Stimulated activated CD8-positive, alpha-beta memory T cell treated with anti-CD3 and anti-CD28 coated beads, Interleukin-2, amount 100 ng/mL, for 48 hours (primary cell): Measurements from ENCODE around the gene STING1.
"Not testable (repeated sequence)": the region's sequence is repeated elsewhere in the genome, so short reads cannot be mapped to it uniquely, and the experiment has no call there.

ENCODE experiments used
- DNase-seq, 2 donors: peaks; one replicate each; pipeline ENCODE4 v3.0.0-alpha.2; 2020; ENCODE audit warnings: low read depth in 2 of 2

STING1 gene

DNA sequence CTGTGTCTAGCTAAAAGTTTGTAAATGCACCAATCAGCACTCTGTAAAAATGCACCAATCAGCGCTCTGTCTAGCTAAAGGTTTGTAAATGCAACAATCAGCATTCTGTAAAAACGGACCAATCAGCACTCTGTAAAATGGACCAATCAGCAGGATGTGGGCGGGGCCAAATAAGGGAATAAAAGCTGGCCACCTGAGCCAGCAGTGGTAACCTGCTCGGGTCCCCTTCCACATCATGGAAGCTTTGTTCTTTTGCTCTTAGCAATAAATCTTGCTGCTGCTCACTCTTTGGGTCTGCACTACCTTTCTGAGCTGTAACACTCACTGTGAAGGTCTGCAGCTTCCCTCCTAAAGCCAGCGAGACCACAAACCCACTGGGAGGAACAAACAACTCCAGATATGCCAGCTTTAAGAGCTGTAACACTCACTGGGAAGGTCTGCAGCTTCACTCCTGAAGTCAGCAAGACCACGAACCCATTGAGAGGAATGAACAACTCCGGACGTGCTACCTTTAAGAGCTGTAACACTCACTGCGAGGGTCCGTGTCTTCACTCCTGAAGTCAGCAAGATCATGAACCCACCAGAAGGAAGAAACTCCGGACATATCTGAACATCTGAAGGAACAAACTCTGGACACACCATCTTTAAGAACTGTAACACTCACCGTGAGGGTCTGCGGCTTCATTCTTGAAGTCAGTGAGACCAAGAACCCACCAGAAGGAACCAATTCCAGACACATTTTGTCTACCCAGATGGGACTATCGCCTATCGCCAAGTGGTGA lies 20.7 kb upstream of the STING1 start:
- DNase-seq: not testable (repeated sequence)

DNA sequence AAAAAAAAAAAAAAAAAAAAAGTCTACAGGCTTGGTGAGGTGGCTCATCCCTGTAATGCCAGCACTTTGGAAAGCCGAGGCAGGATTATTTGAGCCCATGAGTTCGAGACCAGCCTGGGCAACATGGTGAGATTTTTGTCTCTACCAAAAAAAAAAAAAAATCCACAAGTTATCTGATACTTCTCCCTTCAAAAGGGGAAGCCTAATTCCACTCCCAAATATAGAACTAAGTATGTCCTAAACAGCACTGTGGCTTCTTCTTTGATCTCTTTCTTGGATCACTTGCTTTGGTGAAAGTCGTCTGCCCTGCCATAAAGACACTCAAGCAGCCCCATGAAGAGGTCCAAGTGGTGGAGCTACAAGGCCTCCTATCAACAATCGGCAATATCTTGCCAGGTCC lies 18.8 kb upstream of the STING1 start:
- no peak for DNase-seq

DNA sequence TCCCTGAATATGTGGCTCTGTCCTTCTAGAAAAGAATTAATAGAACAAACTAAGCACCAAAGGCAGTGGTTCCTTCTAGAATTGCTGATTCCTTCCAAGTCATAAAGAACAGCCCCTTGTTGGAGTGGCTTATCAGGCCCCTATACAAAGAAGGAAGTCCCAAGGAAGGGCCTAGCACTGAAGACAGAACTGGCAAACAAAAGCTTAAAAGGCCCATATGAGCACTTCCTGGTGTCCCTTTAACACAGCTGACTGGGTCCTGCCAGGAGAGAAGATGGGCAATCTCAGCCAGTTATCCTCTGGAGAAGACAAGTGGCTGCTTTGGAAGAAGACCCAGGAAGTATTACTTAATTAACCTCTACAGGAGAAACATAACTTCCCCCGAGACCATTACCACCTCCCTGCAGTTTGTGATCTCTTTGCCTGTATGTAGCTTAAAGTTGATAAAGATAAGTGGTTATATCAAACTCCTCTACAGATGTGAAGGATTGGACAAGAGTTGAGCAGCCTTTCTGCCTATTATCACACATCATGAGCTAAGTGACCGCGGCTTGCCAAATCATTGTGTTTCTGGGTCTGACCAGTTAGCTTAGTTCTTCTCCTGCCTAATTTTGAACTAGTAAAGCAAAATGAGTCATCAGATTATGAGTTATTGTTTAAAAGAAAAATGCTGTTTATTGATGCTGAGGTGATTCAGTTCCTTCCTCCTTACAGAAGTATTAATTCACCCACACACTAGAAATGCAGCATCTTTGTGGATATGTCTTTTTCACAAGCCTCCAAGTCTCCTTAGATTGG lies 13.3 kb upstream of the STING1 start:
- DNase-seq: no peak

DNA sequence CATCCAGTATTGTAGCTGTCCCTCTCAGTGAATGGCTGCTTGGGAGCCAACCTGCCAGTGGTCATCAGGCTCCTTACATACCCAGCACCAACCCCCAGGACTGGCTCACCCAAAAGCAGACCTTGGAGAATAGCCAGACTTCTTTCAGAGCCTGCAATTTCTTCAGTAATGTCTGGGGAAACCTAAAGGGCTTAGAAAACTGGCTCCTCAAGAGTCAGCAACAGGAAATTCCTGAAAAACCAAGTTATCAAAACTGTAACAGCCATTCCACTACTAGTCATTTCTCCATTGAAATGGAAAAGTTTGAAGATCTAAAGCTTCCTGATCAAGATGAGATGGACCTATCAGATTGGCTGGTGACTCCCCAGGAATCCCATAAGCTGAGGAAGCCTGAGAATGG lies 12.3 kb upstream of the STING1 start:
- no peak for DNase-seq

DNA sequence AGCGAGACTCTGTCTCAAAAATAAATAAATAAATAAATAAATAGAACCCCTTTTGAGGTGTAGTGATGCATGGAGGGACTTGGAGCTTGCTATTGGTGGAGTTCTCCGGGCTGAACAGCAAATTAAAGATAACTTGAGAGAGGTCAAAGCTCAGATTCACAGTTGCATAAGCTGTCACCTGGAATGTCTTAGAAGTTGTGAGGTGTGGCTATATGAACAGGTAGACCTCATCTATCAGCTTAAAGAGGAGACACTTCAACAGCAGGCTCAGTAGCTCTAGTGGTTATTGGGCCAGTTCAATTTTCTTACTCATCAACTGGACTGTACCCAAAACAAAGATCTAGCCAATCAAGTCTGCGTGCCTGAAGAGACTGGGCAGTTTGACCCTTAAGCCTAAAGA lies 11.7 kb upstream of the STING1 start:
- no peak for DNase-seq

DNA sequence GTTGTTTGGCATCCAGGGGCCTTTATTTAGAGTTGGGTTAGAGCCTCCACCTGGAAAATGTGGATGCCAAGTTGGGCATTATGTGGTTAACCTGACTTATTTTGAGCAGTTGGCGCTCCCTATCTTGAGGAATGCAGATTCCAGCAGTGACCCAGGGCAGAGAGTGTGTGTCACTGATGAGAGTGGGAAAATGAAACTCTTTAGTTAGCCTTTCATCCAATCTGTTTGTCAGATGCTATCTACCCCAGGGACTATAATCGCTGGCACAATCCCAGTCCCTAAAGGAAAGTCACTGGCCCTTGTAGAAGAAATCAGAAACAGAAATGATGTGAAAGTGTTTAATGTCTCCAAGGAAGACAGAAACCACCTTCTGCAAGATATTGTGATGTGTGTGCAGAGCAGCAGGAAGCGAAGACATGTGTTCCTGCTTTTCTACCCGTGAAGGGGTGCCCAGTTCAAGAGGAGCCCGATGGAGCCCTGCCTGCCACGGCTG lies 10.2 kb upstream of the STING1 start:
- no peak for DNase-seq

DNA sequence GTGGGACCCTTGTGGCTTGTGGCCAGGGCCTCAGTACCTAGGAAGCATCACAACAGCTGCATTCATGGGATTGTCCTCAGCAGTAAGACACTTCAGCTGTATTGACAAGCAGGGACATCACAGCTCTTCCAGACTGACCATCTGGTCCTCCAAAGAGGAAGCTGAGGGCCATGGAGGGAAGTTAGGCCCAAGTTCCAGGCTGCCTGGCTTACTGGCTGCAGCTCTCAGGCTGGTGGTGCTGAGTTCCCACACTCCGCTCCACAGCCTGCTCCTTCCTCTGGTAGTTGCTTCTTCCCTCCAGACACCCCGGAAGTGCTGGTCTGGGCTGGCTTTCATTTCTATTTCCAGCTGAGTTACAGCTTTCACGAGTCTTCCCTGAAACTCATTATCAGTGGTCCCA lies 5.7 kb upstream of the STING1 start:
- DNase-seq: no peak

DNA sequence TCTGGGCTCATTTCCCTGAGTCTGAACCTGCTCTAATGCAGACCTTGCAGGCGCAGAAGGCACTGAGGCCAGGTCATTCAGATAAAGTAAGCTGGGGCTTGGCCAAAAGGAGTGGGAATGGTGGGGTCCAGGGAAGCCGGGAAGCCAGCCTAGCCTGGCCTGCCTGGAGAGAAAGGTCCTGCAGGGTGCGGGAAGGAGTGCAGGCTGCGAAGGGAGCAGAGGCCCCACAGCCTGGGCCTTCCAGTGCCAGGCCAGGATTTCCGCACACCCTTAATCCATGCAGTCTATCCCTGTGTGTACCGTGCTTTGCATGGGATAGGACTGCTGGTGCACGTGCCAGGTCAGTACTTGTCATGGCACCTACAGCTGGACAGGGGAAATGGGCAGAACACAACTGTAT lies 3.6 kb upstream of the STING1 start:
- DNase-seq: no peak

DNA sequence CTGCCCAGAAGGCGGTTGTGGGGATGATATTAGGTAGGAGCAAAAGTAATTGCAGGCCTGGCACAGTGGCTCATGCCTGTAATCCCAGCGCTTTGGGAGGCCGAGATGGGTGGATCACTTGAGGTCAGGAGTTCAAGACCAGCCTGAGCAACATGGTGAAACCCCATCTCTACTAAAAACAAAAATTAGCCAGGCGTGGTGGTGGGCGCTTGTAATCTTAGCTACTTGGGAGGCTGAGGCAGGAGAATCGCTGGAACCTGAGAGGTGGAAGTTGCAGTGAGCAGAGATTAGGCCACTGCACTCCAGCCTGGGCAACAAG lies 291 bp upstream of the STING1 start:
- not testable (repeated sequence) for DNase-seq

DNA sequence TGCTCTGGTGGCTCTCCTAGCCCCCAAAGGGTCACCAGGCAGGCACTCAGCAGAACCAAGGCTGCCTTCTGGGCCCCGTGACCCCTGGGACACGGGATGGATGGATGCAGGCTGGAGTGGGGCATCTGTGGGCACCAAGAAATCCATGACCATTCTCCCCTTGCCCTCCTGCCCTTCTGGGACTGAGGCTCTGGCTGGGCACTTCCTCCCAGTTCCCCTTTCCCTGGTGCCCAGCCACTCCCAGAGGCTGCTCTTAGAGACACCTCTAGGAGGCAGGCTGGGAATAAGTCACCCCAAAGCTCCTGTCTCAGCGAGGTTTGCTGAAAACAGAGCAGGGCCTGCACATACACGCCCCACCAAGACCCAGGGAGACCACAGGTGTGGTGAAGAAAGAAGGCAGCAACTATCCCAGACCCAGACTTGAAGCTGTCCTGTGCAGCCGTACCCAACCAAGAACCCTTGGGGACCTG lies 943 bp downstream of the STING1 start:
- no peak for DNase-seq

DNA sequence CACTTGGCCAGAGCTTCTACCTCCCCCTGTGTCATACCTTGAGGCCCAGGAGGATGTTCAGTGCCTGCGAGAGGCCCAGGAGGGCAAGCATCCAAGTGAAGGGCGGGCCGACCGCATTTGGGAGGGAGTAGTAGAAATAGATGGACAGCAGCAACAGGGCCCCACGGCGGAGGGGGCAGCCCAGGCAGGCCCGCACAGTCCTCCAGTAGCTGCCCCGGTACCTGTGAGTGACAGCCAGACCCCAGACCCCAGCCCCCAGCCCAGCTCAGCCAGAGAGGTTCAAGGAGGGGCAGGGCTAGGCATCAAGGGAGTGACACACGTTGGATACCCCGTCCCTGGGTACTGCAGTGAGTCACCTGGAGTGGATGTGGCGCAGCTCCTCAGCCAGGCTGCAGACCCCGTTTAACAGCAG lies 1.4 kb downstream of the STING1 start:
- no peak for DNase-seq

DNA sequence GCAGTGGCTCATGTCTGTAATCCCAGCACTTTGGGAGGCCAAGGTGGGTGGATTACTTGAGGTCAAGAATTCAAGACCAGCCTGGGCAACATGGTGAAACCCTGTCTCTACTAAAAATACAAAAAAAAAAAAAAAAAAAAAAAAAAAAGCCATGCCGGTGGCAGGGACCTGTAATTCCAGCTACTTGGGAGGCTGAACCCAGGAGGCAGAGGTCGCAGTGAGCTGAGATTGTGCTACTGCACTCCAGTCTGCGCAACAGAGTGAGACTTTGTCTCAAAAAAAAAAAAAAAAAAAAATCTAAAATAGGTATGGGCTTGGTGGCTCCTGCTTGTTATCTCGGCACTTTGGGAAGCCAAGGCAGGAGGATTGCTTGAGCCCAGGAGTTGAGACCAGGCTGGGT lies 2.8 kb downstream of the STING1 start:
- not testable (repeated sequence) for DNase-seq

DNA sequence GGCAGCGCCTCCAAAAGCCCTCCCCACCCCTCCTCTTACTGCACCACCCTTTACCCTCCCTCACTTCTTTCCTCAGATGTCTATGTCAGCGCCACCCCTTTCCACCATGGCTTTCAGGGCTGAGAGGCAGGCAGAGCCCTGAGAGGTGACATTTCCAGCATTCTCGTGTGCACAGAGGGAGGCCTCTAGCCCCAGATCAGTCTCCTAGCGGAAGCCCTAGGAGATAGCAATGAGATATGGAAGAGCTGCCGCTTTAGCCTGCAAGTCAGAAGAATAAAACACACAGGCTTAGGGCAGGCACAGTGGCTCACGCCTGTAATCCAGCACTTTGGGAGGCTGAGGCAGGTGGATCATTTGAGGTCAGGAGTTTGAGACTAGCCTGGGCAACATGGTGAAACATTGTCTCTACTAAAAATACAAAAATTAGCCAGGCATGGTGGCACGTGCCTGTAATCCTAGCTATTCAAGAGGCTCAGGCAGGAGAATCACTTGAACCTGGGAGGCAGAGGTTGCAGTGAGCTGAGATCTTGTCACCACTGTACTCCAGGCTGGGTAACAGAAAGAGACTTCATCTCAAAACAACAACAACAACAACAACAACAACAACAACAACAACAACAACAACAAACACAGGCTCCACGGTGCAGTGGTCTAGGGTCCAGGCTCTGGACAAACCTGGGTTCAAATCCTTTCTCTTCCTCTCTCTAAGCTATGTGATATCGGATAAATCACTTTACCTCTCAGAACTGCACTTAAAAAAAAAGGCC lies 3.7 kb downstream of the STING1 start:
- DNase-seq: not testable (repeated sequence)

DNA sequence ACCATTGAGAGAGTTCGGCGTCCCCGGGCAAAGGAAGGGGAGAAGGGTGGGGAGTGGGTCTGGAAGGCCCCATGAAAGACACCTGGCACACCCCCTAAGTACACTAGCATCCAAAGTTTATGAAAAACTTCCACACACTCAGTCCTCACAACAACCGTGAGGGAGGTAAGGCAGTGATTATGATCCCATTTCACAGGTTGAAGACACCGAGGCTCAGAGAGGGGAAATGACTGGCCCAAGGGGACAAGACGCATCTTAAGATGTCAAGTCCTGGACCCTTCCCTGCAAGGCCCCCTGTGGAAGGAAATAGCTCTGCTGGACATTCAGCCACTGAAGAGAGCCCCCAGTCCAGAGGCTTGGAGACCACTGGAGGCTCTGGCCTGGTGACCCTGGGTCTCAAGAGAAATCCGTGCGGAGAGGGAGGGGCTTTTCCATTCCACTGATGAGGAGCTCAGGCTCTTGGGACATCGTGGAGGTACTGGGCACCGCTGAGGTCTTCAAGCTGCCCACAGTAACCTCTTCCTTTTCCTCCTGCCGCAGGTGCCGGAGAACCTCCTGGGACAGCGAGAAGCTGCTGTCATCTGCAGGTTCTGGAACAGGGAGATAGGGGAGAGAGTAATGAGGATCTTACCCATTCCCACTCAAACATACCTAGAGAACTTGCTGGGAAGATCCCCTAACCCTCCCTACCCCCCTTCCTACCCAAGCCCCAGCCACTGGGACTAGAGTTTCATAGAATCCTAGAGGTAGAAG lies 6.5 kb downstream of the STING1 start:
- DNase-seq: no peak

DNA sequence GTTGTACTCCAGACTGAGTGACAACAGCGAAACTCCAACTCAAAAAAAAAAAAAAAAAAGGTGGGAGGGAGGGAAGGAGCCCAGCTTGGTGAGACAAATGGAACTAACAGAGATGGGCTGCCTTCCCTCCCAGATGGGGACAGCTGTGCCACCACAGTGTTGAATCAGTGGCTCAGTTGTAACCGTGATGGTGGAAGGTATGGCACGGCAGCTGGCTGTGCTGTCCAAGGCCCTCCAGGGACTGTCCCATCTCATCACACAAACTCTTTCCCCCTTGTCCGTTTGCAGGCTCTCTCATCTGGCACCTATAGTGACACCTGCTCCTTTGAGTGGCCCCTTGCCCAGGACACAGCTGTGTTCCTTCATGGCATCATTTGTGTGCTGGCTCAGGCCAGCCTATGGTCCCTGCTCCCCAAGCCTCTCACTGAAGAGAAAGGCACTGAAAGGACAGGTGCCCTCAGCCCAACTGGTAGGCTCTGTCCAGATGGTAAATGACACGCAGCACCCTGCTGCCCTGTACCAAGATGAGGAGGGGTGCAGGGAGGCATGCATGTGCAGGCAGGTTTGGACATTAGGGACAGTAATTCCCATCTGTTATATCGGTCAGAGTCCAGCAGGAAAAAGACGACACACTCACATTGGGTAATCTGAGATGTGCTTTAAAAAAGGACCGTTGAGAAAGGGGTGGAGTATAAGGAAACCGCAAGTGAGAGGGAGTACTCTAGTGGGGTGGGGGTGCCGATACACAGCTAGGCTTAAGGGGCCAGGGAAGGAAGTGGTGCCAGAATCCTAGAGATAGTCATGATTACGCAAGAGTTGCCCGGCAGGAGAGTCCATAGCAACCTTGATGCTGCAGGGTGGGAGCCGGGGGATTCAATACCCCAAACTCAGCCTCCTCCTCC lies 7.4 kb downstream of the STING1 start:
- DNase-seq: no peak

DNA sequence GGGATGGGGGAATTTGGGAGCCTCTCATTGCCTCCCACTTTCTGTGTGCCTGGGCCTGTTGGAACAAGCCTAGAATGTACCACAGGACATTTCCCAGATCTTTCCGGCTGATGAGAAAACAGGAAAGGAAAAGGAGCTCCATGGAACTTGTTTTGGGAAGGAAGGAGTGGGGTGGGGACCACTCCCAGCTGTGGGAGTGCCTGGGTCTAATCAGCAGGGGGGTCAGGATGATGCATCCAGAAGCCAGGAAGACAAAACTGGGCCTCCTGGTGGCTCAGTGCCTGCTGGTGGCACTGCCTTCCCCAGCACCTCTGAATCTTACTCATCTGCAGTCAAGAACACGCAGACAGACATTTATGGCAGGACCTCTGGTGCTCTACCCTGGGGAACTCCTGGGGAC lies 9.0 kb downstream of the STING1 start:
- DNase-seq: no peak

DNA sequence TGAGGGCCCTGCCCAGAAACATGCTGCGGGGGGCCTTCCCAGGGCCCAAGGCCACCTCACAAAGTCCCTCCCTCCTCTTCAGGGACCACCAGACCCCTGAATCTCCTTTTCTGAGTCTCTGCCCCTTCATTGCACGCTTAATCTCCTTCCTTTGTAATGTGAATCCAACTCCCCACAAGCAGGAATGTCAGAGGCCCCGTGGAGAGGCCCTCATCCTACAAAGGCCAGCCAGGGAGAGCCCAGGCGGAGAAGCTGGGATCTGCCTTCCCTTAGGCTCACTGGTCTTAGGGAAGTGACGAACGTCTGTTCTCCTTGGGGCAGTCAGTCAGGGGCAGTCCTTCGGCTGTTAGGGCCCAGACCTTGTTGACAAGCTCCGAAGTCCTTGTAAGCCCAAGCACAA lies 9.5 kb downstream of the STING1 start:
- no peak for DNase-seq

DNA sequence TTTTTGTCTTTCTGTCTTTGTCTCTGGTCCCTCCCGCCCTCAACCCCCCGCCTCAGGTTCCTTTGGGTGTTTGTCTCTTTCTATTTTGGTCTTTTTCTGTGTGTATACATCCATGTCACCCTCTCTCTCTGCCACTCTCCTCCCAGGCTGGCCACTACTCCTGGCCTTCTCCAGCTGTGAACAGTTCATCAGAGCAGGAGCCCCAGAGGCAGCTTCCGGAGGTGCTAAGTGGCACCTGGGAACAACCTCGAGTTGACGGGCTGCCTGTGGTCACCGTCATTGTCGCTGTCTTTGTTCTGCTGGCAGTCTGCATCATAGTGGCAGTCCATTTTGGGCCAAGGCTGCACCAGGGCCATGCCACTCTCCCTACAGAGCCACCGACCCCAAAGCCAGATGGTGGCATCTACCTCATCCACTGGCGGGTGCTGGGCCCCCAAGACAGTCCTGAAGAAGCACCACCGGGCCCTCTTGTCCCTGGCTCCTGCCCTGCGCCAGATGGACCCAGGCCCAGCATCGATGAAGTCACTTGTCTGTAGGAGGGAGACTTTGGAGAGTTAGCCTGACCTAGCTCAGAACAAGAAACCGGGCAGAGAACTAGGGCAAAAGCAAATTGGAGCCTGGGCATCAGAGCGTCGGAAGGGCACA lies 10.1 kb downstream of the STING1 start:
- DNase-seq: no peak

DNA sequence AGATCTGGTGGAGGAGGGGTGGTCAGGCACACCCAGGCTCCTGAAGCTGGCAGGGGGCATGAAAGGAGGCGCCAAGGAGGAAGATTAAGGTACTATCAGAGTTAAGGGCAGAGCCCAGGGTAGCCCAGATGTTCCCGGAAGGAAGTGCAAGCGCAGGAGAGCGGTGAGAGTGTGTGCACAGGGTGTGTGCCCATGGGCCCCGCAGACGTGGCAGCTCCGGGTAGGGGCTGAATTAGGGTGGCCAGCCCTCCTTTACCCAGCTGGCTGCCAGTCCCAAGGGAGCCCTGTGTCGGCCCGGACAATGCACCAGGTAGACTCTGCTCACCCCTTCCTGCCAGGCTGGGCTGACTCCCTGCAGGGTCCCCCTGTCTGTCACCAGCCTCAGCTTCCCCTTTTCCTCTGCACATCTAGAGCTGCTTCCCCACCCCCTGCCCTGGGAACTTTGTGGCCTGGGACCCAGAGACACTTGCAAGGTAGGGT lies 11.7 kb downstream of the STING1 start, which contains the start of gene SMIM33:
TSS of gene SMIM33 (plus strand) at position 184 of the 480 bp plus-strand sequence. CDS start at position 302, 118 bp downstream.
- no peak for DNase-seq
